ENCODE measurements around the gene POLR2A.
"Not testable (repeated sequence)": the region's sequence is repeated elsewhere in the genome, so short reads cannot be mapped to it uniquely, and the experiment has no call there.

Gene POLR2A

DNA sequence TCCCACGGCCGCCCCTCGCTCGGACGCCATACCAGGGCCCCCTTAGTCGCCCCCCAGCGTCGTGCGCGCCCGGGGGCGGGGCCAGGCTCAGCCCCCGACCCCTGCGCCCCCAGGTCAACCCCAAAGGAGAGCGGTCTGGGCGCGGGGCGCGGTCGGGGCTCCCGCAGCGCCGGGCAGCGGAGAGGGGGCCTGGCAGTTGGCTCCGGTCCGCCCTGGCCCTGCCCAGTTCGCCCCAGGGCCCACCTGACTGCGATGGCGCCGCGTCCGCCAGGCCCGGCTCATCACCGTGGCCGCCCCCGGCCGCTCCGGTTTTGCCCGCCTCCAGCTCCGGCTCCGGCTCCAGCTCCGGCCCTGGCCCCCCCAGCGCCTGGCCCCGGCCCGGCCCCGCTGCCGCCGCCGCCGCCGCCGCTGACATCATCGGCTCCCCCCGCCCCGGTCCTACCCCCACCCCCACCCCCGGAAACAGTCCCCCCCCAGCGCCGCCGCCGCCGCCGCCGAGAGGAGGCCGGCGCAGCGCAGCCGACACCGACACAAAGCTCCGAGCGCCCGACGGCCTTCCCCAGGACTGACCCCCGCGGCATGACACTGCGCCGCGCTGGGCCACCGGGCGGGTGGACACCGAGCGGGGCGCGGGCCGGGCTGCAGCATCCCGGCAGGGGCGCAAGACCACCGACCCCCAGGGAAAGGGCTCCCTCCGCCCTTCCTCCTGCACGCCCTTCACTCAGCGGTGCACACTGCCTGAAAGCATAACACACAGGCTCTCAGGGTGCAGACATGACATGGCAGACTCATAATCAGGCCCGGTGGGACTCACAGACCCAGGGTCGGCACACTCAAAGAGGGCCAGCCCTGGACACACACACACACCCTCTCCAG lies 4.7 kb upstream of the POLR2A start, which contains the start of gene ZBTB4:
TSS of gene ZBTB4 (minus strand) at position 419 of the 876 bp plus-strand sequence. CDS start 12,830 bp downstream, outside the sequence.
- no peak for DNase-seq

DNA sequence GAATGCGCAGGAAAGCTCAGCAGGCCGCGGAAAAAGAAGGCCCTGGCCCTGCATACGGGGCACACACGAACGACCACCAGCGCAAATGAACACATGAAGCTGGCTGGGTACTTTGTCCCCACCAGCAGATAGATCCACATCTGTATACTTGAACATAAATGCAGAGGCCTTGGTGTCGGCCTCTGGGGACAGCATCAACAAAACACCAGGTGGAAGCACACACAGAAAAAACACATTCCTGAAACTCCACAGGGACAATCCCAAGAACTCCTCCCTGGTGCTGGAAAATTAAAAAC lies 4.1 kb upstream of the POLR2A start:
- DNase-seq: no peak

DNA sequence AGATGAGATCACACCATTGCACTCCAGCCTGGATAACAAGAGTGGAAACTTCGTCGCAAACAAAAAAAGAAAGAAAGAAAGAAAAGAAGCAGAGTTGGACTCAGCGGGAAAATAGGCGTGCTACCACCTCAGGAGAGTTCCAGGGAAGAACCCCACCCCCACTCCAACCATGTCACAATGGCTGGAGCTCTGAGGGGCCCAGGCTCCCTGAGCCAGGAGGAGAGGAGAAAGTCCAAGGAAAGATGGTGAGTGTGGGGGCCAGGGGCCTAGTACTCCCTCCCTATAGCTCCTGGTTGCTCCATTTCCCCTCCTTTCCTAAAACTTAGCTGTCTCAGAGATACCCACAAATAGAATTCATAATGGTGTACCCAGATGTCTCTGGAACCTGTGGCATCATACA lies 2.9 kb upstream of the POLR2A start, which contains the start of gene SLC35G6:
TSS of gene SLC35G6 (plus strand) at position 172 of the 400 bp plus-strand sequence. CDS start at position 243, 71 bp downstream.
- not testable (repeated sequence) for DNase-seq

DNA sequence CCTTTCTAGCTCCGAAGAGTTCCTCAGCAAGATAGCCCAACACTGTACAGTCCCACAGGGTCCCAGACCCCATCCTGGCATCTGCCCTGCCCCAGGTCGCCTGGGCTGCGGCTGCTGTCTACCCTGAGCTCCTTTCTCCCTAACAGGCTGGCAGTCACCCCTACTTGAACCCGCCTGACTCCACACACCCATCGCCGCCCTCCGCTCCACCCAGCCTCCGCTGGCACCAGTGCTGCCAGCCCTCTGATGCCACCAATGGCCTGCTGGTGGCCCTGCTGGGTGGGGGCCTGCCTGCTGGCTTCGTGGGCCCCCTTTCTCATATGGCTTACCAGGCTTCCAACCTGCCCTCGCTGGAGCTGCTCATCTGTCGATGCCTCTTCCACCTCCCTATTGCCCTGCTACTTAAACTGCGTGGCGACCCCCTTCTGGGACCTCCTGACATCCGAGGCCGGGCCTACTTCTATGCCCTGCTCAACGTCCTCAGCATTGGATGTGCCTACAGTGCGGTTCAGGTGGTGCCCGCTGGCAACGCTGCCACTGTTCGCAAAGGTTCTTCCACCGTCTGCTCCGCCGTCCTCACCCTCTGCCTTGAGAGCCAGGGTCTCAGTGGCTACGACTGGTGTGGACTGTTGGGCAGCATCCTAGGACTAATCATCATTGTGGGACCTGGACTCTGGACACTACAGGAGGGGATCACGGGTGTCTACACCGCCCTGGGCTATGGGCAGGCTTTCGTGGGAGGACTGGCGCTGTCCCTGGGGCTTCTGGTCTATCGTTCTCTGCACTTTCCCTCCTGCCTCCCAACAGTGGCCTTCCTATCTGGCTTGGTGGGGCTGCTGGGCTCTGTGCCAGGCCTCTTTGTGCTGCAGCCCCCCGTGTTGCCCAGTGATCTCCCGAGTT lies 2.1 kb upstream of the POLR2A start:
- not testable (repeated sequence) for DNase-seq

DNA sequence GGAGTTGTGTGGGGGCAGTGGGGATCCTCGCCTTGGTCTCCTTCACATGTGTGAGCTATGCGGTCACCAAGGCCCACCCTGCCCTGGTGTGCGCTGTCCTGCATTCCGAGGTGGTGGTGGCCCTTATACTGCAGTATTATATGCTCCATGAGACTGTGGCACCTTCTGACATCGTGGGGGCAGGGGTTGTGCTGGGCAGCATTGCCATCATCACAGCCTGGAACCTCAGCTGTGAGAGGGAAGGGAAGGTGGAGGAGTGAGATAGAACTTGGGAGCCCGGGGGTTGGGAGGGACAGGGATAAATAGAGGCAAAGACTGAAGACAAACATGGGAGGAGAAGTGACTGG lies 1.5 kb upstream of the POLR2A start:
- not testable (repeated sequence) for DNase-seq

DNA sequence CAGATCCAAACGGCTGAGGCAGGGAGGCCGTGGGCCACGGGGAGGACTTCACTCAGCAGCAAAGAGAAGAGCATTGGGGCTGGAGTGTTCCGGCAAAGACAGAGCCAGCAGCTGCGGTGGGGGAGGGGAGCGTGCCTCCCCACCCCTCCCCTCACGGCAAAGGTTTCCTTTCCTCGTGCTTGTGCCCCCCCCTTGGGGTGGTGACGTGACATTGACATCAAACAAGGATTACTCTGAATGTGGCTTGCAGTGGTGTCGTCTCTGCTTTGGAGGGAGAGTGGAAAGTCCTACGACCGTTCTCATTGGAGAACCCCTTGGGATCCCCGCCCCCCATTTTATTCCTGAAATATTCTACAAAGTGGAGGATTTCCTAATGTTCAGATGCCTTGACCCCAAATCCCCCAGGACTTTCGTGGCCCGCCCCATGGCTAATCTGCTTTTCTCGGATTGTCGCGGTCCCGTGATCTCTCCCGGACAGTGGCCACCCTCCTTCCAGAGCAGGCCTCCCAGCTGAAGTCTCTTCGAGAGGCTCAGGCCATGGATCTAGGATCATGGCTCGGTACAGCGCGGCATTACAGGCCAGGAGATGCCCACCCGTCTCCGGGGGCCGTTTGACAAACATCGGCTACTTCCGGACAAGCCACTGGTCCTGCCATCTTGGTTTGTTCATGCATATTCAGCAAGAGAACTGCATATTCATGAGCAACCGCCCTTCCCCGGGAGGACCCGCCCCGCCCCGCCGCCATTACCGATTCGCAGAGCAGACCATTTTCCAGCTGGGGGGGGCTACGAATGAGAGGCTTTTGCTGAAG lies 705 bp upstream of the POLR2A start:
- peak; percentile 89 for DNase-seq

DNA sequence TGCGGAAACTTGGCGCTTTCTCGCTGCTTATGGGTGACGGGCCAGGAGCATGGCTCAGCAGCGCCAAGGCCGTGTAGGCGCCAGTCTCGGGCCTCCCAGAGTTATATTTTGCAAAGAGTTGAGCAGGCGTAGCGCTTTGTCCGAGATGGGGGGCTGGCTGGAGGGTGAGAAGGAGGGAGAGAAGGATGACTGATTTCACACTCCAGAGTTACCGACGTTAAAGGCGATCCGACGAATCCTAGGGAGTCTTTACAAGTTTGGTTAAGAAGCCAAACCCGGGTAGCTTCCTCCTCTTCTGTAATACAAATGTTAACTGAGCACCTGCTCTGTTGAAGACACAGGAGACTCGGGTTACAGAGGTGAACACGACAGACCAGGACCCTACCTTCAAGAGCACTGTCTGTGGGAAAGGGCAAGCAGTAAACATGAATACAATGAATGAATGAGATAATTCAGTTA lies 782 bp downstream of the POLR2A start:
- DNase-seq: no peak

DNA sequence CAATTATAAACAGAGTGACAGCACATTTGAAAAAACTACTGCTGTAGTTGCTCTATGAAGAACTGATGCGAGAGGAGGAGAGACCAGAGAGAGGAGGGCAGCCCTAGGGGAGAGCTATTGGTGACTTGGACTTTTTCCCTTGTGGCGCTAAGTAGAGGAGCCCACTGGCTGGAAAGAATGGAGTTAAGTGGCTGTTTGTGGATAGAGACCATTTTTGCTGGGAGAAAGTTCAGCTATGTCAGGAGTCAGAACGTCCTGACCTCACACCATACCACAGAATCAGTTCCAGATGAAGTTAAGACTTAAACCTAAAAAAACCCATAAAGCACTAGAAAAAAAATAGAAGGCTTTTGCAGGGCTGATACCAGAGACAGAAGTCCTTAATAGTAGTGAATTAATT lies 2.0 kb downstream of the POLR2A start:
- DNase-seq: no peak

DNA sequence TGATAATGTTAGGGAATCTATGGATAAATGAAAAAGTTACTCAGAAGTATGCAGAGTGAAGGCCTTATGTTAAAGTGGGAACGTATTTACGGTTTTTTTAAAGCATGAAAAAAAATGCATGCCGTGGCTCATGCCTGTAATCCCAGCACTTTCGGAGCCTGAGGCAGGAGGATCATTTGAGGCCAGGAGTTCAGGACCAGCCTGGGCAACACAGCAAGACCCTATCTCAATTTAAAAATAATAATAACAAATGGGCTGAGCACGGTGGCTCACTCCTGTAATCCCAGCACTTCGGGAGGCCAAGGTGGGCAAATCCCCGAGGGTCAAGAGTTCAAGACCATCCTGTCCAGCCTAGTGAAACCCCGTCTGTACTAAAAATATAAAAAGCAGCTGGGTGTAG lies 6.0 kb downstream of the POLR2A start:
- DNase-seq: no peak

DNA sequence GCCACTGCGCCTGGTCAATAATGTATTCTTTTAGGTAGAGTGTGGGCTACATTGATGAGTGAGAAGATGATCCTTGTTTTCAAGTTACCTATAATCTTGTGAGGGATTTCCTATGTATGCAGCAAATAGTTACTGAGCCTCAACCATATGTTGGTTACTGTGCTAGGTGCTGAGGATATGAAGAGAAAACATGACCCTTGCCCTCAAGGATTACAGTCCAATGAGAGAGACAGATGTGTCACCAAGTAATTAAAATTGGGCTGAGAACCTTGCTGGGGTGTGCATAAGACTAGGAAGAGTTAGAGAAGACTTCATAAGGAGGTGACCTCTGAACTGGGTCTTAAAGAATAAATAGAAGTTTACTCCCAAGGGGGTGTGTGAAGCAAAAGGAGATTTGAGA lies 7.4 kb downstream of the POLR2A start:
- no peak for DNase-seq

DNA sequence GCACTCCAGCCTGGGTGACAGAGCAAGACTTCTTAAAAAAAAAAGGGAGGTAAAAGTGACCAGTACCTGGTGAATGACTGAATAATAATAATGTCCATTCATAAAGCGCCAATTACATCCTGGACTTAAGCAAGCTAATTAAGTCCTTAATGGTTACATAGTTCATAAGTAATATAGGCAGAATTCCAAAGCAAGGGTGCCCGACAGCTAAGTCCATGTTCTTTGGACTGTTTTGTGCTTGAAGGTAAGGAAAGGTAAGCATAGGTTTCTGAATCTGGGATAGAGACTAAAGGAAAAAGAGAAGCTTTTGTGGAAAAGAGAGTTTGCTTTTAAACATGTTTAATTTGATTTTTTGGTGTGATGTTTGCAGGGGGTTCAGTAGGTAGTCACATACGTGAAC lies 9.8 kb downstream of the POLR2A start:
- DNase-seq: no peak

DNA sequence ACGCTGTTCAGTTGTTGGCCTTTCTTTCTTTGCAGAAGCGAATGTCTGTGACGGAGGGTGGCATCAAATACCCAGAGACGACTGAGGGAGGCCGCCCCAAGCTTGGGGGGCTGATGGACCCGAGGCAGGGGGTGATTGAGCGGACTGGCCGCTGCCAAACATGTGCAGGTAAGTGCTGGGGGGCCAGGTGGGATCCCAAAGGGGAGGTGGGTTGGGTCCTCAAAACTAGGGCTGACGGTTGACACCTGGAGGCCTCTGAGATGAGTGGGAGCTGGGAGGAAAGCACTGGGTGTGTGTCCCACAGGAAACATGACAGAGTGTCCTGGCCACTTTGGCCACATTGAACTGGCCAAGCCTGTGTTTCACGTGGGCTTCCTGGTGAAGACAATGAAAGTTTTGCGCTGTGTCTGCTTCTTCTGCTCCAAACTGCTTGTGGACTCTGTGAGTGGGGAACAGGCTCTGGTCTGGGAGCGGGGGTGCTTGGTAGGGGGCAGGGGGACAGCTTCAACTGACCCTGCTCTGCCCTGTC lies 11.8 kb downstream of the POLR2A start:
- no peak for DNase-seq

DNA sequence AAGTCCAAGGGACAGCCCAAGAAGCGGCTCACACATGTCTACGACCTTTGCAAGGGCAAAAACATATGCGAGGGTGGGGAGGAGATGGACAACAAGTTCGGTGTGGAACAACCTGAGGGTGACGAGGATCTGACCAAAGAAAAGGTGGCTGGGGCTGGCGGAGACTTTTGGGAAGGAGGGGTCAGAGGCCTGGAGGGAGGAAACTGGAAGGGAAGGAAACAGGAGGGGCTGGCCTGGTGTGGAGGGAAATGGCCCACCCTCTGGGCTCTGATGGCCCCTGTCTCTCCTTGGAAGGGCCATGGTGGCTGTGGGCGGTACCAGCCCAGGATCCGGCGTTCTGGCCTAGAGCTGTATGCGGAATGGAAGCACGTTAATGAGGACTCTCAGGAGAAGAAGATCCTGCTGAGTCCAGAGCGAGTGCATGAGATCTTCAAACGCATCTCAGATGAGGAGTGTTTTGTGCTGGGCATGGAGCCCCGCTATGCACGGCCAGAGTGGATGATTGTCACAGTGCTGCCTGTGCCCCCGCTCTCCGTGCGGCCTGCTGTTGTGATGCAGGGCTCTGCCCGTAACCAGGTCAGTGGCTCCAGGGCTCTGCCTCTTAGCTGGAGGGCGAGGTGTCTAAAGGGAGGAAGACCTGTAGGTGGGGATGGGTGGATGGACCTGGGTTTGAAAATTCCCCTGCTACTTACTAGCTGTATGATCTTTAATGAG lies 12.5 kb downstream of the POLR2A start:
- DNase-seq: no peak

DNA sequence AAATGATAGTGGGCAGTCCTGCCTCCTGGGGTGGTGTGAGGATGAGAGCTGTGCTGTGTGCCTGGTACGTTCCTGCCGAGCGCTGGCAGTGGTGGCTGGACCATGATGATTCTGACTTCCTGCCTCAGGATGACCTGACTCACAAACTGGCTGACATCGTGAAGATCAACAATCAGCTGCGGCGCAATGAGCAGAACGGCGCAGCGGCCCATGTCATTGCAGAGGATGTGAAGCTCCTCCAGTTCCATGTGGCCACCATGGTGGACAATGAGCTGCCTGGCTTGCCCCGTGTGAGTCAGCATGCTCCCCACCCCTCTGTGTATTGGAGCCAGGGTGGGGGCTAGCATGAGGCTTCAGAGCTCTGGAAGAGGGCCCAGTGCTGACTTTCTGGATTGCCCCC lies 13.1 kb downstream of the POLR2A start:
- DNase-seq: no peak

DNA sequence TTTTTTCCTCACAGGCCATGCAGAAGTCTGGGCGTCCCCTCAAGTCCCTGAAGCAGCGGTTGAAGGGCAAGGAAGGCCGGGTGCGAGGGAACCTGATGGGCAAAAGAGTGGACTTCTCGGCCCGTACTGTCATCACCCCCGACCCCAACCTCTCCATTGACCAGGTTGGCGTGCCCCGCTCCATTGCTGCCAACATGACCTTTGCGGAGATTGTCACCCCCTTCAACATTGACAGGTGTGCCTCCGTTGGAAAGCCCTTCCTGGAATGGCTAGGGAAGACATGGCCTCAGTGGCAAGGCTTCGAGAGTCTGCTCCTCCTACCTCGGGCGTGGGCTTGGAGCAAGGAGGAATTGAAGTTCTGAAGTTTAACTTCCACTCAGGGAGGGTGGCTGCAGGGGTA lies 13.5 kb downstream of the POLR2A start:
- no peak for DNase-seq

DNA sequence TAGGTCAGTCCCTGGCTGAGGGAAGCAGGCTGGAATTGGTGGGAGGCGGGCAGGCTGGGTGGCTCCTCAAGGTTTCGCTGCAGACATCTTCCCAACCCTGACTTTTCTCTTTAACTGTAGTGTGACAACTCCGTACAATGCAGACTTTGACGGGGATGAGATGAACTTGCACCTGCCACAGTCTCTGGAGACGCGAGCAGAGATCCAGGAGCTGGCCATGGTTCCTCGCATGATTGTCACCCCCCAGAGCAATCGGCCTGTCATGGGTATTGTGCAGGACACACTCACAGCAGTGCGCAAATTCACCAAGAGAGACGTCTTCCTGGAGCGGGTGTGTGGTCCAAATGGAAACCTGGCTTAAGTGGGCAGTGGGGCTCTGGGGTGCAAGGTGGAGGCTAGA lies 15.0 kb downstream of the POLR2A start:
- no peak for DNase-seq

DNA sequence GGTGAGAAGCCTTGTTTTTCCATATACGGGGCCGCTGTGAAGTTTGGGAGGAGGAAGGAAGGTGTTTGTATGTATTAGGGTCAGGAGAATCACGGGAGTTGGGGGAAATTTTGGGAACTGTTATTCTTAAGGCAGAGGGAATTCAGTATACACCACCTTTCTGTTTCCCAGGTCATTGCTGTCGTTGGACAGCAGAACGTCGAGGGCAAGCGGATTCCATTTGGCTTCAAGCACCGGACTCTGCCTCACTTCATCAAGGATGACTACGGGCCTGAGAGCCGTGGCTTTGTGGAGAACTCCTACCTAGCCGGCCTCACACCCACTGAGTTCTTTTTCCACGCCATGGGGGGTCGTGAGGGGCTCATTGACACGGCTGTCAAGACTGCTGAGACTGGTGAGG lies 17.6 kb downstream of the POLR2A start:
- DNase-seq: no peak

DNA sequence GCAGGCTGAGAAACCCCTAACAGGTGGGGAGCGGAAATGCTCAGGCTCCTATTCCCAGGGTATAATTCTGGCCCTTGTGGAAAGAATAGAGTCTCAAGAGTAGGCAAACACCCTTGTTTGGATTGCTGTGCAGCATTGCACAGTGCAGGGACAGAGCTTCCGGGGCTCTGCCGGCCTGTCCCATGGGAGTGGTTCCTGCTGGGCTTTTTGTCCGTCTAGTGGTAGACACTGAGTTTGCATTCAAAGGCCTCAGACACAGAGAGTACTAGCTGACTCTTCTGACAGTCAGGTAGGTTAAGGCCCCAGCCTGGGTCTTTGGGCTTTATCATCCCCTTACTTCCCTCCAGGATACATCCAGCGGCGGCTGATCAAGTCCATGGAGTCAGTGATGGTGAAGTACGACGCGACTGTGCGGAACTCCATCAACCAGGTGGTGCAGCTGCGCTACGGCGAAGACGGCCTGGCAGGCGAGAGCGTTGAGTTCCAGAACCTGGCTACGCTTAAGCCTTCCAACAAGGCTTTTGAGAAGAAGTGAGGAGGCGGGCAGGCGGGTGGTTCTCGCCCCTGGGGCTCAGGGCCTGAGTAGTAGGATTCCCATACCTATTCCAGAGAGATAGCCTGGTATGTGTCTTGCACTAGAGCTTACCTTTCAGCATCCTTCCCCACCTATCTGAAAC lies 18.1 kb downstream of the POLR2A start:
- no peak for DNase-seq

DNA sequence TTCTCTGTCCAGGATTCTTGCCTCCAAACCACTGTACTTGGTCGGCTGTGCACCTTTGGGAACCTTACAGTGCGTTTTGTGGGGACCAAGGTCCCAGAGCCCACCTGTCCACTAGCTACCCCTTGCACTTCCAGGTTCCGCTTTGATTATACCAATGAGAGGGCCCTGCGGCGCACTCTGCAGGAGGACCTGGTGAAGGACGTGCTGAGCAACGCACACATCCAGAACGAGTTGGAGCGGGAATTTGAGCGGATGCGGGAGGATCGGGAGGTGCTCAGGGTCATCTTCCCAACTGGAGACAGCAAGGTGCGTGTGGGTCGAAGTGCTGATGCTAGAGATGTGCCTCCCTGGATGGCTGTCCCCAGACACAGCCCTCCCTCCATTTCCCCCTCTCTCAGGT lies 18.8 kb downstream of the POLR2A start:
- no peak for DNase-seq

DNA sequence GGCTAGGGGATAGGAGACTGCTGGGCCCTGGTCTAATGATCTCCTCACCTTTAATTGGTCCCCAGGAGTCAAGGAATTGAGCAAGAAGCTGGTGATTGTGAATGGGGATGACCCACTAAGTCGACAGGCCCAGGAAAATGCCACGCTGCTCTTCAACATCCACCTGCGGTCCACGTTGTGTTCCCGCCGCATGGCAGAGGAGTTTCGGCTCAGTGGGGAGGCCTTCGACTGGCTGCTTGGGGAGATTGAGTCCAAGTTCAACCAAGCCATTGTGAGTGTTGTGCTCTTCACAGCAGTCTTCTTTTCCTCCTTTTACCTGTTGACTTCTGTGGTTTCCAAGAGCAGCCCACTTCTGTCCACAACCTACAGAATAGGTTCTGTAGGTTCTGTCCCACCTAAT lies 19.4 kb downstream of the POLR2A start:
- no peak for DNase-seq

DNA sequence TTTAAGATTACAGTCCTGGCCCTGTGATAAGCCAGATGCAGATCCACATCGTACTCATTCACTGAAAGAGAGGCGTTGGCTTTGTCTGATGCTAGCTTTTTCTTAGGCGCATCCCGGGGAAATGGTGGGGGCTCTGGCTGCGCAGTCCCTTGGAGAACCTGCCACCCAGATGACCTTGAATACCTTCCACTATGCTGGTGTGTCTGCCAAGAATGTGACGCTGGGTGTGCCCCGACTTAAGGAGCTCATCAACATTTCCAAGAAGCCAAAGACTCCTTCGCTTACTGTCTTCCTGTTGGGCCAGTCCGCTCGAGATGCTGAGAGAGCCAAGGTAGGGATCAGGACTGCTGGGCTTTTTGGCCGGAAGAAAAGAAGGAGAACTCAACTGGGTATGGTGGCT lies 24.0 kb downstream of the POLR2A start:
- DNase-seq: no peak

DNA sequence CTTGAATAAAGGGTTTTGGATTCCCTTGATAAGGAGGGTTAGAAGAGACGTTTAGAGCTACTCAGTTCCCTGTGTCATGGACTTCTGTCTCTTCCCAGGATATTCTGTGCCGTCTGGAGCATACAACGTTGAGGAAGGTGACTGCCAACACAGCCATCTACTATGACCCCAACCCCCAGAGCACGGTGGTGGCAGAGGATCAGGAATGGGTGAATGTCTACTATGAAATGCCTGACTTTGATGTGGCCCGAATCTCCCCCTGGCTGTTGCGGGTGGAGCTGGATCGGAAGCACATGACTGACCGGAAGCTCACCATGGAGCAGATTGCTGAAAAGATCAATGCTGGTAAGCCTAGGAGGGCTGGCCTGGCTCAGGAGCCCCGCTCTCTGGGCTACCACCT lies 24.7 kb downstream of the POLR2A start:
- DNase-seq: no peak

Data from NCI-H1694 (cell line).